ENCODE data around the gene WNT1. TPM values are rescaled to one million over a fixed set of nuclear protein-coding genes. Genes with fewer than 3 reads are reported as not detected.

The WNT1 gene
- total RNA-seq, 2 donors from 2014 or later = not detected

GRCh38 chr12:49026678-49027480 lies 48.8 kb downstream of the WNT1 start:
- H3K9ac ChIP-seq (ENCODE audit: extremely low read depth, low read length, poor library complexity, severe bottlenecking) = no peak overlapping the region
- Mint-ChIP-seq H3K4me1 (no peaks in the 10 kb centered on the region), H3K27ac (no peak overlapping the region), H3K36me3 (ENCODE audit: low read depth) (peaks cover 81% of the 10 kb centered on the region), H3K27me3 (ENCODE audit: insufficient read depth) (no peaks in the 10 kb centered on the region), H3K9me3 (no peaks in the 10 kb centered on the region), H3K4me3 (no peak overlapping the region)
- no peak for TF ChIP-seq CTCF (conservative IDR thresholded peaks at IDR 0.05)
- no peak overlapping the region for H3K27ac ChIP-seq (ENCODE audit: low read depth, low read length)
- WGBS, 2 experiments (ENCODE audit: insufficient coverage in 1 of 2, insufficient read length in 1 of 2) = 97 to 98% methylated on average over 6 to 26 of the region's 26 CpGs
- H3K27me3 ChIP-seq (ENCODE audit: control insufficient read depth, insufficient read depth, low read length, poor library complexity, severe bottlenecking) = no peaks in the 10 kb centered on the region
- peaks cover 88% of the 10 kb centered on the region for H3K36me3 ChIP-seq (ENCODE audit: control insufficient read depth, insufficient read depth, low read length)
- H3K4me3 ChIP-seq (ENCODE audit: low read length) = no peak overlapping the region
- no peak for DNase-seq
- no peaks in the 10 kb centered on the region for H3K4me1 ChIP-seq (ENCODE audit: control insufficient read depth, insufficient read depth, low read length)
- H3K9me3 ChIP-seq (ENCODE audit: control insufficient read depth, low read length) = no peaks in the 10 kb centered on the region

- no peak for DNase-seq
- Mint-ChIP-seq H3K27me3 (ENCODE audit: insufficient read depth) (no peaks in the 10 kb centered on the region), H3K27ac (no peak overlapping the region), H3K36me3 (ENCODE audit: low read depth) (peaks cover 78% of the 10 kb centered on the region), H3K9me3 (no peaks in the 10 kb centered on the region), H3K4me3 (no peak overlapping the region), H3K4me1 (no peaks in the 10 kb centered on the region)
- no peak overlapping the region for H3K4me3 ChIP-seq (ENCODE audit: low read length)
- H3K9me3 ChIP-seq (ENCODE audit: control insufficient read depth, low read length) = no peaks in the 10 kb centered on the region
- no peak overlapping the region for H3K27ac ChIP-seq (ENCODE audit: low read depth, low read length)
- H3K4me1 ChIP-seq (ENCODE audit: control insufficient read depth, insufficient read depth, low read length) = no peaks in the 10 kb centered on the region
- TF ChIP-seq CTCF (conservative IDR thresholded peaks at IDR 0.05) = no peak
- no peaks in the 10 kb centered on the region for H3K27me3 ChIP-seq (ENCODE audit: control insufficient read depth, insufficient read depth, low read length, poor library complexity, severe bottlenecking)
- peaks cover 91% of the 10 kb centered on the region for H3K36me3 ChIP-seq (ENCODE audit: control insufficient read depth, insufficient read depth, low read length)
- no peak overlapping the region for H3K9ac ChIP-seq (ENCODE audit: extremely low read depth, low read length, poor library complexity, severe bottlenecking)
- WGBS, 2 experiments (ENCODE audit: insufficient coverage in 1 of 2, insufficient read length in 1 of 2) = 94 to 98% methylated on average over 5 to 9 of the region's 9 CpGs
These were observed 49.9 kb downstream of the WNT1 start for GRCh38 chr12:49027846-49028555.

- no peaks in the 10 kb centered on the region for H3K4me1 Mint-ChIP-seq
- 94 to 96% methylated on average over 8 to 10 of the region's 10 CpGs for WGBS, 2 experiments (ENCODE audit: insufficient coverage in 1 of 2, insufficient read length in 1 of 2)
- H3K36me3 ChIP-seq (ENCODE audit: control insufficient read depth, insufficient read depth, low read length) = peaks cover 85% of the 10 kb centered on the region
- no peak overlapping the region for H3K27ac Mint-ChIP-seq
- H3K4me3 ChIP-seq (ENCODE audit: low read length) = no peak overlapping the region
- TF ChIP-seq CTCF (conservative IDR thresholded peaks at IDR 0.05) = no peak
- H3K4me1 ChIP-seq (ENCODE audit: control insufficient read depth, insufficient read depth, low read length) = no peaks in the 10 kb centered on the region
- no peaks in the 10 kb centered on the region for H3K9me3 Mint-ChIP-seq
- no peaks in the 10 kb centered on the region for H3K27me3 ChIP-seq (ENCODE audit: control insufficient read depth, insufficient read depth, low read length, poor library complexity, severe bottlenecking)
- H3K27me3 Mint-ChIP-seq (ENCODE audit: insufficient read depth) = no peaks in the 10 kb centered on the region
- DNase-seq = no peak
- H3K4me3 Mint-ChIP-seq = no peak overlapping the region
- H3K9ac ChIP-seq (ENCODE audit: extremely low read depth, low read length, poor library complexity, severe bottlenecking) = no peak overlapping the region
- no peaks in the 10 kb centered on the region for H3K9me3 ChIP-seq (ENCODE audit: control insufficient read depth, low read length)
- H3K27ac ChIP-seq (ENCODE audit: low read depth, low read length) = no peak overlapping the region
- peaks cover 75% of the 10 kb centered on the region for H3K36me3 Mint-ChIP-seq (ENCODE audit: low read depth)
These were observed 50.6 kb downstream of the WNT1 start for GRCh38 chr12:49028666-49029275.

All from endodermal cell (in vitro differentiated cells).